Mesothelial cell of epicardium (in vitro differentiated cells): ENCODE results near the gene LMAN2. TPM values are rescaled to one million over a fixed set of nuclear protein-coding genes. Genes with fewer than 3 reads are reported as not detected.

Source experiments
- DNase-seq, 2 experiments: peaks; one replicate each; pipeline ENCODE4 v3.0.0; 2021; ENCODE audit warnings: low spot score in 2 of 2; ENCODE audit not compliant: unreplicated experiment in 2 of 2
- H3K27ac Mint-ChIP-seq: 2 replicates; pipeline ENCODE4 v1.8.0; 2021; ENCODE audit warnings: mixed read lengths
- H3K27me3 Mint-ChIP-seq: 2 replicates; pipeline ENCODE4 v1.8.0; 2021; ENCODE audit warnings: low read depth, mixed read lengths
- H3K36me3 Mint-ChIP-seq: 2 replicates; pipeline ENCODE4 v1.8.0; 2021; ENCODE audit warnings: mixed read lengths
- H3K4me1 Mint-ChIP-seq: 2 replicates; pipeline ENCODE4 v1.8.0; 2021; ENCODE audit warnings: mixed read lengths
- H3K4me3 Mint-ChIP-seq: 2 replicates; pipeline ENCODE4 v1.8.0; 2021; ENCODE audit warnings: mild to moderate bottlenecking, moderate library complexity, mixed read lengths
- H3K9me3 Mint-ChIP-seq: 2 replicates; pipeline ENCODE4 v1.8.0; 2021; ENCODE audit warnings: mixed read lengths
- CTCF ChIP-seq: fragments of 200-600 bp; sonication (generic); IDR thresholded peaks from one replicate; pipeline ENCODE4 v1.5.0; 2021; ENCODE audit warnings: antibody characterized with exemption; ENCODE audit not compliant: unreplicated experiment
- total RNA-seq: library from RNA; stranded (reverse); gene quantifications from 3 replicates; pipeline ENCODE4 v1.2.1, GENCODE V29; 2021

Gene LMAN2
- total RNA-seq, 1 donor from 2014 or later = 85.4 TPM

GRCh38 chr5:177288191-177288590, 63.3 kb downstream of the LMAN2 start:
- Mint-ChIP-seq H3K27ac (no peak overlapping the region), H3K4me3 (no peak overlapping the region), H3K27me3 (no peaks in the 10 kb centered on the region), H3K9me3 (no peaks in the 10 kb centered on the region), H3K4me1 (no peaks in the 10 kb centered on the region), H3K36me3 (peaks cover 46% of the 10 kb centered on the region)
- TF ChIP-seq CTCF = no peak
- no peak for DNase-seq

Other genes starting within 250 kb of the LMAN2 start
- gene NSD1, start 217.9 kb downstream of the LMAN2 start, total RNA-seq = 153 to 164 TPM (median 161 TPM) in 3 replicates
- gene RAB24, start 47.9 kb downstream of the LMAN2 start, total RNA-seq = 28.3 to 31.8 TPM (median 30.3 TPM) in 3 replicates
- 80.5 to 89.8 TPM (median 81.2 TPM) in 3 replicates for gene PRELID1, start 47.9 kb downstream of the LMAN2 start, total RNA-seq
- gene MXD3, start 39.8 kb downstream of the LMAN2 start, total RNA-seq = 18.4 to 19.8 TPM (median 19.2 TPM) in 3 replicates
- gene RGS14, start 6.3 kb upstream of the LMAN2 start, total RNA-seq = 13.5 to 16.1 TPM (median 14.1 TPM) in 3 replicates
- gene SLC34A1, start 32.8 kb upstream of the LMAN2 start, total RNA-seq = not detected in 3 replicates
- gene PFN3, start 49.0 kb upstream of the LMAN2 start, total RNA-seq = not detected in 3 replicates
- 2.1 to 2.7 TPM (median 2.3 TPM) in 3 replicates for gene F12, start 57.9 kb upstream of the LMAN2 start, total RNA-seq
- gene GRK6, start 75.0 kb upstream of the LMAN2 start, total RNA-seq = 44.9 to 48.2 TPM (median 45.3 TPM) in 3 replicates
- gene PRR7, start 95.1 kb upstream of the LMAN2 start, total RNA-seq = 5.3 to 5.9 TPM (median 5.7 TPM) in 3 replicates
- 365 to 369 TPM (median 367 TPM) in 3 replicates for gene DBN1, start 122.0 kb upstream of the LMAN2 start, total RNA-seq
- gene PDLIM7, start 145.9 kb upstream of the LMAN2 start, total RNA-seq = 472 to 494 TPM (median 482 TPM) in 3 replicates
- 4.7 to 7.8 TPM (median 5.8 TPM) in 3 replicates for gene DOK3, start 158.2 kb upstream of the LMAN2 start, total RNA-seq
- 91.2 to 101 TPM (median 95.4 TPM) in 3 replicates for gene DDX41, start 165.3 kb upstream of the LMAN2 start, total RNA-seq
- gene FAM193B, start 202.9 kb upstream of the LMAN2 start, total RNA-seq = 126 to 128 TPM (median 128 TPM) in 3 replicates
- 146 to 157 TPM (median 151 TPM) in 3 replicates for gene TMED9, start 240.5 kb upstream of the LMAN2 start, total RNA-seq
- gene B4GALT7, start 248.5 kb upstream of the LMAN2 start, total RNA-seq = 37.4 to 42.0 TPM (median 39.8 TPM) in 3 replicates